ENCODE results near the gene CXXC1.
"Not testable (repeated sequence)": the region's sequence is repeated elsewhere in the genome, so short reads cannot be mapped to it uniquely, and the experiment has no call there.

CXXC1 gene

DNA sequence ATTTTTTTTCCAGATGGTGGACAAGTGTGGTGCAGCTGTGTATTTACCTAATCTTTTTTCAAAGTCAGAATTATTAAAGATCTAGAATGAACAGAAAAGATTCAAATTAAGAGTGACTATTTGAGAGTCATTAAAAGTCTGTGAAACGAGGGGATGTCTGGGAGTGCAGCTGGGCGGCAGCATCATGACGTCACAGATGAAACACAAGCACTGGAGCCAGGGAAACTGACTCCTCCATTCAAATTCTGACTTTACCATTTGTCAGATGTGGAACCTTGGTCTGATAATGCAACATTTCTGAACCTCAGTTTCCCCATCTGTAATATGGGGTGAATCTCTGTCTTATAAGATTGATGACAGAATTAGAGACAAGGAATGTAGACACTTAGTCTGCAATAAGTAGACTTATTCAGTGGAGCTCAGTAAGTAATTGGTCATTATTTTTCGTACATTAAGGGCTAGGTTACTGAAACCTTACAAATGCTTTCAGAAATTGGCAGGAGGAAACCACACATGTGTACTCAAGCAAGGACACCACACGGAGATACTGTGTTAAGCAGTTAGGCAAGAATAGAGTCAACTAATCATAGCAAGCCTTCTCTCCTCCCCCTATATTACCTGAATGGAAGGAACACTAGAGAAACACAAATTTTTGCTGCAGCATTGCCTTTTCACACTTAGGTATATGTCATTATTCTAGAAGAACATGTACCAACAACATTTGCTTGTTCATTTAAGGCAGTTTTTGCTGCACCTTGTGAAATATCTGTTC is 27.8 kb upstream of the CXXC1 start:
- TF ChIP-seq, protein P1, sequence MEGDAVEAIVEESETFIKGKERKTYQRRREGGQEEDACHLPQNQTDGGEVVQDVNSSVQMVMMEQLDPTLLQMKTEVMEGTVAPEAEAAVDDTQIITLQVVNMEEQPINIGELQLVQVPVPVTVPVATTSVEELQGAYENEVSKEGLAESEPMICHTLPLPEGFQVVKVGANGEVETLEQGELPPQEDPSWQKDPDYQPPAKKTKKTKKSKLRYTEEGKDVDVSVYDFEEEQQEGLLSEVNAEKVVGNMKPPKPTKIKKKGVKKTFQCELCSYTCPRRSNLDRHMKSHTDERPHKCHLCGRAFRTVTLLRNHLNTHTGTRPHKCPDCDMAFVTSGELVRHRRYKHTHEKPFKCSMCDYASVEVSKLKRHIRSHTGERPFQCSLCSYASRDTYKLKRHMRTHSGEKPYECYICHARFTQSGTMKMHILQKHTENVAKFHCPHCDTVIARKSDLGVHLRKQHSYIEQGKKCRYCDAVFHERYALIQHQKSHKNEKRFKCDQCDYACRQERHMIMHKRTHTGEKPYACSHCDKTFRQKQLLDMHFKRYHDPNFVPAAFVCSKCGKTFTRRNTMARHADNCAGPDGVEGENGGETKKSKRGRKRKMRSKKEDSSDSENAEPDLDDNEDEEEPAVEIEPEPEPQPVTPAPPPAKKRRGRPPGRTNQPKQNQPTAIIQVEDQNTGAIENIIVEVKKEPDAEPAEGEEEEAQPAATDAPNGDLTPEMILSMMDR (IDR thresholded peaks at IDR 0.05; ENCODE audit: insufficient read depth, low read depth, low read length, missing control alignments), result no peak
- DNase-seq (ENCODE audit: low read depth), result peak; percentile 91
- H3K4me3 ChIP-seq (ENCODE audit: low read depth, low read length), result peak overlapping the region; percentile 37

DNA sequence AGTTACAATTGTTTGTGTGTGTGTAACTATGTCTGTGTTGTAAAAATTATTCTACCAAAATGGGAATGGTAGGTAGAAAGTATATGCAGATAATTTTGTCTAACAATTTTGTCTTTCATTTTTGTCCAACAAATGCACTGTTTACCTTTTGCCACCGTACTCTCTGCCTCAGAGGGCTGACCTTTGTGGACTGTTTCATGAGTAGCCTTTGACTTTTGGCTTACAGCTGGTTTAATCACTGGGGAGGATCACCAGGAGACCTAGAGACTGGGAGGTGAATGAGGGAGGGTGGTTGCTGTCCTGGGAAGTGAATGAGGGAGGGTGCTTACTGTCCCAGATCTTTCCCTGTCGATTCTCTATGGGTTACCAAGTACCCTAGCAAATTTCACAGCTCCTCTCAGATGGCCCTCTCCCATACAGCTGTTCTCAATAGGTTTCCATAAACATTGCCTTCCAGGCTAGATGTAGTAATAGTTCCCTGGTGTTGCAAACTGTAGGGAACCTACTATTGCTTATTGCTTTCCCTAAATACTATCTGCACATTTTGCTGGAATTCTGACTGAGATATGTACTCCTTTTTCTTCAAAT is 26.5 kb upstream of the CXXC1 start:
- H3K4me3 ChIP-seq (ENCODE audit: low read depth, low read length), result no peak overlapping the region
- TF ChIP-seq, protein P1 (IDR thresholded peaks at IDR 0.05; ENCODE audit: insufficient read depth, low read depth, low read length, missing control alignments), result no peak
- DNase-seq (ENCODE audit: low read depth), result no peak

DNA sequence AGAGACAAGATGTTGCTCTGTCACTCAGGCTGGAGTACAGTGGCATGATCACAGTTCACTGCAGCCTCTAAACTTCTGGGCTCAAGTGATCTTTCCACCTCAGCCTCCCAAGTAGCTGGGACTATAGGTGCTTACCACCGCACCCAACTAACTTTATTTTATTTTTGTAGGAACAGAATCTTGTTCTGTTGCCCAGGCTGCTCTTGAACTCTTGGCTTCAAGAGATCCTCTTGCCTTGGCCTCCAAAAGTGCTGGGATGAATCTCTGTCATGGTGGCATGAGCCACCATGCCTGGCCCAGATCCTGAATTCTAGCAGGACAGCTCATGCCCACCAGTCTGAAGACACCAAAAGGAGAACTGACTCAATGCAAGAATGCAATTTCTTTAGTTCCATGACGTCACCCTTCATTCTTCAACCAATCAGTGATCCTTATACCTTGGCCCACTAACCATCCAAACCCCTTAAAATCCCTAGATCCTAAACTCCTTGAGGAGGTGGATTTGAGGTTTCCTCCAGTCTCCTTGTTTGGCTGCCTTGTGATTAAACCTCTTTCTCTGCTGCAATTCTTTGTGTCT is 25.6 kb upstream of the CXXC1 start:
- TF ChIP-seq, protein P1 (IDR thresholded peaks at IDR 0.05; ENCODE audit: insufficient read depth, low read depth, low read length, missing control alignments), result no peak
- H3K4me3 ChIP-seq (ENCODE audit: low read depth, low read length), result peak overlapping the region; percentile 3; the same call in 1 of the 2 replicates
- DNase-seq (ENCODE audit: low read depth), result peak; percentile 60

DNA sequence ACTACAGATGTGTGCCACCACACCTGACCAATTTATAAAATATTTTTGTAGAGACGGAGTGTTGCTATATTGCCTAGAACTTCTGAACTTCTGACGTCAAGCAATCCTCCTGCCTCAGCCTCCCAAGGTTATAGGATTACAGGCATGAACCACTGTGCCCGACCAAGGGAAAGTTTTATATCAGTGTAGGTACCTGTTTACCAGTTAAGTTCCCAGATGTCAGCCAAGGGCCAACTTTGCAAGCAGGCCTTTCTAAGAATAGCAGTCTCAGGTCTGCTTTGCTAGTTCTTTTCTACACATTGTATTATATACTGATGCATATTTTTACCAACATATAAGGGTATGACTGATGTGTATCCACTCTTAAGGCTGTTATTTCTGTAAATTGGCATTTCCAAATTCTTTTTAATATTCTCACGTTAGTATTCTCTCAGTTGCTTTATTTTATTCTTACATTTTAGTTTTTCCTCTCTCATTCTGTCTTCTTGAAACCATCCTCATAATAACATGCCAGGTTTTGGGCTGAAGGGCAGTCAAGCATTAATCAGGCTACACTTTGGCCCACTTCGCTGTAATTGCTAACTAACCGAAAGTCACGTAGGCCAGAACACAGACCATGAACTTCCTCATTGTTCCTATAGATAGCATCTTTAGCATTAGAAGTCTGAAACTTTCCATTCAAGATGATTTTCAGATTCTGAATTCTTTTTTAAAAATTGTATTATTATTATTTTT is 25.0 kb upstream of the CXXC1 start:
- peak overlapping the region; percentile 3 for H3K4me3 ChIP-seq (ENCODE audit: low read depth, low read length)
- TF ChIP-seq, protein P1 (IDR thresholded peaks at IDR 0.05; ENCODE audit: insufficient read depth, low read depth, low read length, missing control alignments), result no peak
- DNase-seq (ENCODE audit: low read depth), result peak; percentile 91

DNA sequence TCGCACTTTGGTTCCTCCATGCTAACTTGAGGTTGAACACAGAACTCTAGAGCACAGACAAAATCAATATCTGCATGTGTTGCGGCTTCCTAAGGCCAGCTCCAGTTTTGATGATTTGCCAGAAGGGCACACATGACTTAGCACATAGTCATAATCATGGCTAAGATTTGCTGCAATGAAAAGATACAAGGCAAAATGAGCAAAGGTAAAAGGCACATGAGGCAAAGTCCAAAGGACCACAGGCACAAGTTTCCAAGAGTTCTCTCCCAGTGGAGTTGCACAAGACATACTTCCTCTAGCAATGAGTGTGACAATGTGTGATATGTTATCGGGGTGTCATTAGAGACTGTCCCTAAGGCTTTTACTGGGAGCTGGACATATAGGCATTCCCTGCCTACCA is 24.2 kb upstream of the CXXC1 start:
- DNase-seq (ENCODE audit: low read depth), result no peak
- TF ChIP-seq, protein P1 (IDR thresholded peaks at IDR 0.05; ENCODE audit: insufficient read depth, low read depth, low read length, missing control alignments), result no peak
- no peak overlapping the region for H3K4me3 ChIP-seq (ENCODE audit: low read depth, low read length)

DNA sequence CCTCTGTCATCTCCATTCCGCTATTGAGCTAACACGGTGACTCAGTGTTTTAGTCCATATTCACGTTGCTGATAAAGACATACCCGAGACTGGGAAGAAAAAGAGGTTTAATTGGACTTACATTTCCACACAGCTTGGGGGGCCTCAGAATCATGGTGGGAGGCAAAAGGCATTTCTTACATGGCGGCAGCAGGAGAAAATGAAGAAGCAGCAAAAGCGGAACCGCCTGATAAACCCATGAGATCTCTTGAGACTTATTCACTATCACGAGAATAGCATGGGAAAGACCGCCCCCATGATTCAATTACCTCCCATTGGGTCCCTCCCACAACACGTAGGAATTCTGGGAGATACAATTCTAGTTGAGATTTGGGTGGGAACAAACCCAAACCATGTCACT is 22.6 kb upstream of the CXXC1 start:
- TF ChIP-seq, protein P1 (IDR thresholded peaks at IDR 0.05; ENCODE audit: insufficient read depth, low read depth, low read length, missing control alignments), result no peak
- H3K4me3 ChIP-seq (ENCODE audit: low read depth, low read length), result no peak overlapping the region

DNA sequence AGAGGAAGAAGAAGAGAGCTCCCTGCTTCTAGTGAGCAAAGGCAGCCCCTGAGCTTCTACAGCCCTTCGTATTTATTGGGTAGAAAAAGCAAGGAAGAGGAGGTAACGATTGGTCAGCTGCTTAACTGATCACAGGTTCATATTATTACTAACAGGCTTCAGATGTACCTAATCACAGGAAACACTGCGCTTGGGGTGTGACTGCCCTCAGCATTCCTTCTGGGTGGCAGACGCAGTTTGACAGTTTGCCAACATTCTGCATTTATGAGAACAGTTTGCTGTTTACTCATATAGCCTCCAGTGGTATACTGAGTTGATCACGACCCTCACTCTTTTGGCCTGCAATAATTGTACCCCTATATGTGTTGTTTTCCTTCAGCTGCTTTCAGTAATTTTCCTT is 21.4 kb upstream of the CXXC1 start:
- H3K4me3 ChIP-seq (ENCODE audit: low read depth, low read length); DNase-seq (ENCODE audit: low read depth): not testable (repeated sequence)

More for the DNA sequence above, 22.6 kb upstream of the CXXC1 start:
- DNase-seq (ENCODE audit: low read depth), result no peak

Data from GM12865 (cell line).